HG02938 (cell line): ENCODE data around the gene ZNF197.
"Not testable (repeated sequence)": the region's sequence is repeated elsewhere in the genome, so short reads cannot be mapped to it uniquely, and the experiment has no call there.

Experiments
- ATAC-seq: cut with Tn5 transposase; IDR thresholded peaks from one replicate; pipeline ENCODE4 v1.9.1; 2021; ENCODE audit warnings: mild to moderate bottlenecking, moderate library complexity; ENCODE audit not compliant: unreplicated experiment

Gene ZNF197

DNA sequence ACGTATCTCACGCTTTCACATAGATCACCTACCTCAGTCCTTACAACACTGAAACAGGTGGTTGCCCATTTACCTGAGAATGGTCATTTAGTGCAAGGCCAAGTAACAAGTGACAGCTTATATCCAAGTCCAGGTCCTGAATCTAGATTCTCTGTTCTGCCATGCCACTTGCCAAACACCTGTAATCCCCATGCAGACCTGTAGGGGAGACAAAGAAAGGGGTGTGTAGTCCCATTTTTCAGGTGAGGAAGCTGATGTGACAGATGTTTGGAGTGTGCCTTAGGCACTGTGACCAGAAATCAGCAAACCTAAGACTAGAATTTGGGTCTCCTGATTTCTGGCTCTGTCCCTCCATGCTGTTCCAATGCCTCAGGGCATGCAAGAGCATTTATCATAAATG lies 36.4 kb downstream of the ZNF197 start:
- no peak for ATAC-seq

DNA sequence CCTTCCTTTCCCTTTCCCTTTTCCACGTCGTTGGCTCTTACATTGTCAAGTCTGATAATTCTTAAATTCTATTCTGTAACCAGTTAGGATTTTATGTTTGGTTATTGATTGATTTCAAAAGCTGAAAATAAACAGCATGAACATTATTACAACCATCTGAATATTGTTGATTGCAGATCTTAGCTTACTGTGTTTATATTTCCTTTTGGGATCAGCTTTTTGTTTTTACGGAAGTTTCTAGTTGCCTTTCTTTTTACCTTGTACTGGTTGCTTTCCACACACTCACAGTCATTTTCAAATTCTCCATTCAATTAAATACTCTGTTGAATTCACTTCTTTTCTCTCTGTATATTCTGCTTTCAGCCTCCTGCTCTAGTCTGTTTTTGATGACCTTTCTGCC lies 40.3 kb downstream of the ZNF197 start:
- no peak for ATAC-seq

- ATAC-seq = no peak
These were observed 41.5 kb downstream of the ZNF197 start for GRCh38 chr3:44666346-44666745.

DNA sequence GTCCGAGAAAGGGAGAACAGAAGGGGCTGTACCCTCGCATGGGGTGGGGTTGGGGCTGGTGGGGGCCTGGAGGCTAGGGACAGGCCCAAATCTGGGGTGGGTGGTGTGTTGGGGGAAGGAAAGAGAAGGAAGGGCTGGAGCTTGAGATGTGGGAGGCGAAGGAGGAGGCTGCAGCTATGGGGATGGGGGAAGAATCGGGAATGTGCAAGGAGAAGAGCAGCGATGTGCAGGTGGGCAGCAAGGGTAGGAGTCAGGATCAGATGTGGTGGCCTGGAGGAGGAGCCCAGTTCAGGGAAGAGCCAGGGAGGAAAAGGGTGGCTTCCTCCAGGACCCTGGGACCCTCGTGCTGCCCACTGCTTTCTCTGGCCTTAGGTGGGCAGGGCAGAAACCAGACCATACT lies 44.9 kb downstream of the ZNF197 start:
- ATAC-seq = no peak

DNA sequence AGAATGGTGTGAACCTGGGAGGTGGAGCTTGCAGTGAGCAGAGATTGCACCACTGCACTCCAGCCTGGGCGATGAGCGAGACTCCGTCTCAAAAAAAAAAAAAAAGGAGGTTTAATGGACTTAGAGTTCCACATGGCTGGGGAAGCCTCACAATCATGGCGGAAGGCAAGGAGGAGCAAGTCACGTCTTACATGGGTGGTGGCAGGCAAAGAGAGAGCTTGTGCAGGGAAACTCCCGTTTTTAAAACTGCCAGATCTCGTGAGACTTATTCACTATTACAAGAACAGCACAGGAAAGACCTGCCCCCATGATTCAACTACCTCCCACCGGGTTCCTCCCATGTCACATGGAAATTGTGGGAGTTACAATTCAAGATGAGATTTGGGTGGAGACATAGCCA lies 48.6 kb downstream of the ZNF197 start:
- not testable (repeated sequence) for ATAC-seq

DNA sequence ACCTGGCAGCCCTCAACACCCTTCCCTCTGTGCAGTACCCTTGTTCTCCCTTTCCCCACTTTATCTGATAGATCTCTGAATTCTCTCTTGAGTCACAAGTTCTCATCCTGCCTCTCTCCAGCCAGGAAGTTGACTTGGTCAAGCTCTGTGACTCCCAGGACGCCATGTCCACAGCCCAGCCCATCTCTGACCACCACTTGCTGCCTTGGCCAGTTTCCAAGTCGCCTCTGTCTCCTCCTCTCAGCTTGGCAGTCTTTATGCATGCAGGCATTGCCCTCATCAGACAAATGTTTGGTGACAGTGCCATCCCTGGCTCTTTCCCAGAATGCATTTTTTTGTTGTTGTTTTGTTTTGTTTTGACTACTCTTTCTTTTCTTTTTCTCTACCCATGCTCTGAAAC lies 49.4 kb downstream of the ZNF197 start:
- ATAC-seq = no peak

DNA sequence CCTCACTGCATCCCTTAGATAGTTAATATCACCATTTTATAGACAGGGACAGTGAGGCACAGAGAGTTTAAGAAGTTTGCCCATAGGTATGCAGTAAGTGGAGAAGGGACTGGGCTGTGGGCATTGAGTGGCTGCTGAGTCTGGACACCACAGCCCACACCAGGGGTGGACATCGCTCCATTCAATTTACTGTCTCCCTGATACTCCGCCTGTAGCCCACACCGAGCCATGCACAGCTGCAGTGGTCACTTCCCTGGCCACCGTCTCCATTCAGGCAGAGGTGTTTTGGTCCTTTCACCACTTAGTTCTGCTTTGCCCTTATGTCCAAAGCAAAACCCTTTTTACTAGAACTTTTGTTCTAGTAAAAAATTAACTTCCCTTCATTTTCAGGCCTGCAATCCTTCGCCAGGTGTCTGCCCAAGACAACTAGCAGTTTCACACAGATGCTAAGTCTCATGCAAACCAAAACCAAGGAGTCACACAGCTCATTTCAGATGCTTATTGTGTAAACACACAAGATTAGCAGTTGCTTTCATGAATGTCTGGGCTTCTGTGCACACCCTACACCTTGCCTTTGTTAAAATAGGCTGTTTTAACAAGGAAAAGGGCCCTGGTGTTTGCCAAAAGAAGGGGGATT lies 53.8 kb downstream of the ZNF197 start:
- ATAC-seq = no peak

DNA sequence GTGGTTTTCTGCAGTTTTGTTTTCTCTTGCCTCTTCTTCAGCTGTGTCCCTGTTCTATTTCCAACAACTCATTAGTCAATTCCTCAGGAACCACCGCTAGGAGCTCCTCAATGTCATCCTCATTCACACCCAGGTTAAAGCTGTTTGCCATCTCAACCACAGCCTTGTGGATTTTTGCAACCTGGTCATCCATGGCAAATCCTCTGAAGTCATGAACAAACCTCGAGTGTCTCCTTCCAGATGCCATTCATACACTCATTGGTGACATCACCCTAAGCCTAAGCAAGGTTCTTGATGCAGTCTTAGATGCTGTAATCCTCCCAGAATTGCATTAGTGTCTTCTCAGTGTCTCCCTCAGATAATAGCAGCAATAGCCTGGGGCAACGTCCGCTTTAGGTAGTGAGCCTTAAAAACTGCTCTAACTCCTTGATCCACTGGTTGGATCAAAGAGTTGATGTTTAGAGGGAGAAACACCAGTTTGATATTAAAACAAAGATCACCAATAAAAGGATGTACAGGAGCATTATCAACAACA lies 56.2 kb downstream of the ZNF197 start:
- no peak for ATAC-seq

DNA sequence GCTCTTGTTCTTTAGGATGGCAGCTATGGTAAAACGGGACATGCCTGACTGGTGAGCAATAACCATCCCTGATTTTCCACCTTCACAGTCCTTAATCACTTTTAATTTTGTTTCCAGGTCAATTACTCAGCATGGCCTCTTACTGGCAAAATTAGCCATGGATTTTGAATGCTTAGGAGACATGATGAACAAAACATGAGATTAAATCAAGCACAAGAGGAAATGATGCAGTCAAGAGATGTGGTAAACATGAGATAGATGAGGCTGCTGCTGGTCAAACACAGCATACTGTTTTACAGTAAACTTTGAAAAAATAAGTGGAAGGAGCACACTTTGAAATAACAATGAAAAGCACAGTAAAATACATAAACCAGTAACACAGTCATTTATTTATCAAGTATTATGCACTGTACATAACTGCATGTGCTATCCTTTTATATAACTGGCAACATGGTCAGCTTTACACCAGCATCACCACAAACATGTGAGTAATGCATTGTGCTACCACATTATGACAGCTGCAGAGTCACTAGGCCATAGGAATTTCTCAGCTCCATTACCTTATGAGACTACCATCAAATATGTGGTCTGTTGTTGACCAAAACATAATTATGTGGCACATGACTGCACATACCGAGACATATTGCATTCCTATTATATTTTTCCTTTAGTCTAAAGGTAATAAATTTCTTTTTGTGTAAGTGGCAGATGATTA lies 57.5 kb downstream of the ZNF197 start:
- no peak for ATAC-seq

GRCh38 chr3:44685128-44685800 lies 60.4 kb downstream of the ZNF197 start:
- ATAC-seq = no peak

DNA sequence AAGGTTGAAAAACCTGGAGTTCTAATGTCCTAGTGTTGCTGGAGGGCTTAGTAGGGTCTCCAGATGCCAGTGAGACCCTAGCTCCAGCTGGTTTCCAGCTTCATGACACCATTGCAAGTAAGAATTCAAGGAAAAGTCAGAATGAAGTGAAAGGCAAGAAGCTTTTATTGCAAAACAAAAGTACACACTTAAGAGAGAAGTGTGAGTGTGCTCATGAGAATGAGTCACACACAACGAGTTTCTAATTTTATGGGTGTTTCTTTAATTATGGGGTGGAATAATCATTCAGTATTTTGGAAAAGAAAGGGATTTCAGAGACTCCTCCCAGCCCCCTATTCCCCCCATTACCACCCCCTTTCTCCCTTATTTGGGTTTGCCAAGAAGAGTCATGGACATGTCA lies 63.1 kb downstream of the ZNF197 start:
- ATAC-seq = no peak
